Vagina (tissue), 2 donors: ENCODE data around the gene MYO7B.

Source experiments
- CTCF ChIP-seq, 3 experiments: fragments of 450-650 bp in 2 of 3; fragments of 200-600 bp in 1 of 3; sonication (generic) in 1 of 3; IDR thresholded peaks; one replicate each; pipeline ENCODE4 v1.5.1; 2017 to 2019; ENCODE audit warnings: antibody characterized with exemption in 3 of 3, mild to moderate bottlenecking in 2 of 3, moderate library complexity in 2 of 3
- POLR2AphosphoS5 ChIP-seq, 2 donors: sonication (generic); formaldehyde crosslinking; IDR thresholded peaks; one replicate each; pipeline ENCODE4 v1.9.0; 2017; ENCODE audit warnings: antibody characterized with exemption in 2 of 2, mild to moderate bottlenecking in 2 of 2, low read depth in 1 of 2; ENCODE audit not compliant: insufficient read depth in 1 of 2

GRCh38 chr2:127685410-127686080 lies 150.1 kb downstream of the MYO7B start:
- no peak for TF ChIP-seq CTCF (IDR thresholded peaks at IDR 0.05)
- TF ChIP-seq POLR2AphosphoS5 (IDR thresholded peaks at IDR 0.05; ENCODE audit: insufficient read depth in 1 of 2, low read depth in 1 of 2), result no peak
